ENCODE results near the gene DAZAP1. TPM values are rescaled to one million over a fixed set of nuclear protein-coding genes. Genes with fewer than 3 reads are reported as not detected.

DAZAP1 gene
- polyA plus RNA-seq, 12 donors: 53.6 to 125 (median 62.2) TPM; not detected in 1

Other genes with a start within 250 kb of the DAZAP1 start
- 10 to 100 TPM in 6 of 12 donors, 1 to 10 TPM in 5, not detected in 1; 7.4 to 33.2 (median 10.2) TPM for gene SBNO2, start 233.3 kb upstream of the DAZAP1 start, polyA plus RNA-seq (ENCODE audit: insufficient read length in 12 of 12)
- 10 to 100 TPM in 11 of 12 donors, not detected in 1; 35.8 to 56.1 (median 44.3) TPM for gene STK11, start 201.8 kb upstream of the DAZAP1 start, polyA plus RNA-seq (ENCODE audit: insufficient read length in 12 of 12)
- 1 to 10 TPM in 7 of 12 donors, under 1 TPM in 3, not detected in 2; 0.65 to 2.2 (median 1.1) TPM for gene CBARP, start 169.6 kb upstream of the DAZAP1 start, polyA plus RNA-seq (ENCODE audit: insufficient read length in 12 of 12)
- gene ATP5F1D, start 165.8 kb upstream of the DAZAP1 start, polyA plus RNA-seq (ENCODE audit: insufficient read length in 12 of 12): 100 to 1,000 TPM in 10 of 12 donors, 10 to 100 TPM in 1, not detected in 1; 94.6 to 231 (median 136) TPM
- 100 to 1,000 TPM in 1 of 12 donors, 10 to 100 TPM in 11; 22.4 to 149 (median 30.9) TPM for gene MIDN, start 159.0 kb upstream of the DAZAP1 start, polyA plus RNA-seq (ENCODE audit: insufficient read length in 12 of 12)
- 100 to 1,000 TPM; 391 to 559 (median 467) TPM for gene CIRBP, start 138.3 kb upstream of the DAZAP1 start, polyA plus RNA-seq (ENCODE audit: insufficient read length in 12 of 12)
- gene FAM174C, start 132.1 kb upstream of the DAZAP1 start, polyA plus RNA-seq (ENCODE audit: insufficient read length in 12 of 12): 10 to 100 TPM in 9 of 12 donors, 1 to 10 TPM in 1, not detected in 2; 9.4 to 17.0 (median 12.6) TPM
- gene EFNA2, start 121.7 kb upstream of the DAZAP1 start, polyA plus RNA-seq (ENCODE audit: insufficient read length in 12 of 12): 10 to 100 TPM in 1 of 12 donors, 1 to 10 TPM in 6, under 1 TPM in 4, not detected in 1; 0.33 to 12.8 (median 1.5) TPM
- gene NDUFS7, start 23.7 kb upstream of the DAZAP1 start, polyA plus RNA-seq (ENCODE audit: insufficient read length in 12 of 12): 10 to 100 TPM in 11 of 12 donors, not detected in 1; 44.5 to 91.2 (median 61.1) TPM
- gene GAMT, start 6.0 kb upstream of the DAZAP1 start, polyA plus RNA-seq (ENCODE audit: insufficient read length in 12 of 12): 100 to 1,000 TPM in 10 of 12 donors, 10 to 100 TPM in 1, not detected in 1; 83.4 to 279 (median 178) TPM
- gene RPS15, start 30.8 kb downstream of the DAZAP1 start, polyA plus RNA-seq (ENCODE audit: insufficient read length in 12 of 12): 1,000 to 10,000 TPM in 4 of 12 donors, 100 to 1,000 TPM in 7, not detected in 1; 661 to 1,382 (median 915) TPM
- gene APC2, start 42.5 kb downstream of the DAZAP1 start, polyA plus RNA-seq (ENCODE audit: insufficient read length in 12 of 12): 1 to 10 TPM in 2 of 12 donors, under 1 TPM in 9, not detected in 1; 0.45 to 6.1 (median 0.74) TPM
- gene C19orf25, start 71.6 kb downstream of the DAZAP1 start, polyA plus RNA-seq (ENCODE audit: insufficient read length in 12 of 12): 10 to 100 TPM in 11 of 12 donors, not detected in 1; 13.1 to 23.4 (median 14.4) TPM
- gene PCSK4, start 82.8 kb downstream of the DAZAP1 start, polyA plus RNA-seq (ENCODE audit: insufficient read length in 12 of 12): 1 to 10 TPM in 3 of 12 donors, under 1 TPM in 7, not detected in 2; 0.52 to 3.3 (median 0.79) TPM
- gene REEP6, start 83.6 kb downstream of the DAZAP1 start, polyA plus RNA-seq (ENCODE audit: insufficient read length in 12 of 12): 10 to 100 TPM in 1 of 12 donors, 1 to 10 TPM in 10, not detected in 1; 1.2 to 16.1 (median 1.7) TPM
- gene ADAMTSL5, start 105.4 kb downstream of the DAZAP1 start, polyA plus RNA-seq (ENCODE audit: insufficient read length in 12 of 12): 10 to 100 TPM in 11 of 12 donors, not detected in 1; 10.4 to 20.2 (median 14.7) TPM
- under 1 TPM in 7 of 12 donors, not detected in 5; 0.17 to 0.78 (median 0.24) TPM for gene PLK5, start 116.5 kb downstream of the DAZAP1 start, polyA plus RNA-seq (ENCODE audit: insufficient read length in 12 of 12)
- 10 to 100 TPM in 11 of 12 donors, not detected in 1; 17.1 to 35.0 (median 21.8) TPM for gene MEX3D, start 160.7 kb downstream of the DAZAP1 start, polyA plus RNA-seq (ENCODE audit: insufficient read length in 12 of 12)
- 10 to 100 TPM in 11 of 12 donors, not detected in 1; 40.7 to 68.7 (median 44.7) TPM for gene MBD3, start 185.3 kb downstream of the DAZAP1 start, polyA plus RNA-seq (ENCODE audit: insufficient read length in 12 of 12)
- gene UQCR11, start 197.9 kb downstream of the DAZAP1 start, polyA plus RNA-seq (ENCODE audit: insufficient read length in 12 of 12): 100 to 1,000 TPM in 6 of 12 donors, 10 to 100 TPM in 5, not detected in 1; 49.0 to 127 (median 106) TPM
- 100 to 1,000 TPM in 10 of 12 donors, 10 to 100 TPM in 1, not detected in 1; 96.3 to 195 (median 120) TPM for gene TCF3, start 245.0 kb downstream of the DAZAP1 start, polyA plus RNA-seq (ENCODE audit: insufficient read length in 12 of 12)